ENCODE results near the gene PLTP.
A peak's percentile ranks its signal among the peaks of the same experiment; 100 is the strongest.
"Not testable (repeated sequence)": the region's sequence is repeated elsewhere in the genome, so short reads cannot be mapped to it uniquely, and the experiment has no call there.

PLTP gene

DNA sequence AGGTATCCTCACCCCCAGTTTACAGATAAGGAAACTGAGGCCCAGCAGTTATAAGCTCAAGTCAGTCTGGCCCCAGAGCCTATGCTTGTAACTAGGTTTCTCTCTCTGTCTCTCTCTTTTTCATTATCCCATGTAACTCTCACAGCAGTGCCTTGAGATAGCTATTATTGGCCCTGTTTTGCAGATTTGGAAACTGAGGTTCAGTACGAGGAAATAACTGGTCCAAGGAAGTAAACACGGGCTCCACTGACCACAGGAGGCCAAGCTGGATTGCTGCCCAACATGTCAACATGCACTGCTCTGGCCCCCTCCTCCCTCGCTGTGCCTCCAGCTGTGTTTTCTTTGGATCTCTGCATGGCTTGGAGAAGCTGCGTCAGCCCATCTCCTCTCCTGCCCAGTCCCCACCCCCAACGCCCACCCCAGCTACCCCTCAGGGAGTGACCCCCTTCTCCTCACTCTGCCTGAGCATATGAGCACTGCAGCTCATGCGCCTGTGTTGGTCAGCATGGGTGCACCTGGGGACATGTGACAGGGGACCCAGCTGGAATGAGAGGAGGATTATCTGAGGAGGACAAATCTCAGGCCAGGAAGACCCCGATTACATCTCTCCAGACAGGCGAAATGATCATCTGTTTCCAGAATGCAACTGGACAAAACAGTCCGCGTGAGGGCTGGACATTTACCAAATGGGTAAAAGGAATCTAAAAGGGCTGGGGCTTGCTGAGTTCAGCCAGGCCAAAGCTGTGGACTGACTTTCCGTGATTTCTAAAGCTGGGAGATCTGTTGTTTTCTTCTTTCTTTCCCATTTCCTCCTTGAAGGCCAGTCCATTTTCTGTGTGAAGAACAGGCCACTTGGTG is 7.8 kb upstream of the PLTP start:
- DNase-seq = no peak

GRCh38 chr20:45918779-45919537 is 7.0 kb upstream of the PLTP start:
- no peak for DNase-seq

DNA sequence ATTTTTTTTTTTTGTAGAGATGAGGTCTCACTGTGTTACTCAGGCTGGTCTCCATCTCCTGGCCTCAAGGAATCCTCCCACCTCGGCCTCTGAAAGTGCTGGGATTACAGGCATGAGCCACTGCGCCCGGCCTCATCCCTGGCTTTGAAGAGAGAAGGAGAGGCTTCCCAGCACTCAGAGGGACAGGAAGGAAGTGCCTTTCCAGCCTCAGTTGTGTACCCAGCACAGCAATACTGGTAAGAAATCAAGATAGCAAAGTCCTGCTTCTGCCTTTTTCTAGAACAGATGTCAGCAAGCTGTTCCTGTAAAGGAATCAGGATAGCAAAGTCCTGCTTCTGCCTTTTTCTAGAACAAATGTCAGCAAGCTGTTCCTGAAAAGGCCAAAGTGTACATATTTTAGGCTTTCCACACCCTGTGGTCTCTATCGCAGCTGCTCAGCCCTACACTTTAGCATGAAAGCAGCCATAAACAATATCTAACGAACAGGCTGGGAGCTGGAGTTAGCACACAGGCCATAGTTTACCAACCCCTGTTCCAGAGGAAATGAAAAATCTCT is 6.3 kb upstream of the PLTP start:
- DNase-seq = no peak

GRCh38 chr20:45917790-45918141 is 5.8 kb upstream of the PLTP start:
- no peak for DNase-seq

DNA sequence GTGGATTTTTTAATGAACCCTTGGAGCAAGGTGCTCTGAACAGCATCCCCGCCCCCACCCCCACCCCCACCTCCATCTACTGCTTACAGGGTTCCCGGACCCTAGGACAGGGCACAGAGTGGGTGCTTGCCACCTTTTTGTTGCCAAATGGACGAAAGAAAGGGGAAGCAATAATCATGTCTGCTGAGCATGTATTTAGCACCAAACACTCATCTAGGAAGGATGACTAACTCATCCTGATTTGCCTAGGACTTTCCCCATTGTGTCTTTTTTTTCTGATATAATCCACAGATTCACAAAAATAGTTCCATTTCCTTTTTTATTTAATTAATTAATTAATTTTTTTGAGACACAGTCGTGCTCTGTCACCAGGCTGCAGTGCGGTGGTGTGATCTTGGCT is 1.2 kb upstream of the PLTP start:
- no peak for DNase-seq

- DNase-seq = no peak
Measured at GRCh38 chr20:45912344-45912682, 358 bp upstream of the PLTP start.

DNA sequence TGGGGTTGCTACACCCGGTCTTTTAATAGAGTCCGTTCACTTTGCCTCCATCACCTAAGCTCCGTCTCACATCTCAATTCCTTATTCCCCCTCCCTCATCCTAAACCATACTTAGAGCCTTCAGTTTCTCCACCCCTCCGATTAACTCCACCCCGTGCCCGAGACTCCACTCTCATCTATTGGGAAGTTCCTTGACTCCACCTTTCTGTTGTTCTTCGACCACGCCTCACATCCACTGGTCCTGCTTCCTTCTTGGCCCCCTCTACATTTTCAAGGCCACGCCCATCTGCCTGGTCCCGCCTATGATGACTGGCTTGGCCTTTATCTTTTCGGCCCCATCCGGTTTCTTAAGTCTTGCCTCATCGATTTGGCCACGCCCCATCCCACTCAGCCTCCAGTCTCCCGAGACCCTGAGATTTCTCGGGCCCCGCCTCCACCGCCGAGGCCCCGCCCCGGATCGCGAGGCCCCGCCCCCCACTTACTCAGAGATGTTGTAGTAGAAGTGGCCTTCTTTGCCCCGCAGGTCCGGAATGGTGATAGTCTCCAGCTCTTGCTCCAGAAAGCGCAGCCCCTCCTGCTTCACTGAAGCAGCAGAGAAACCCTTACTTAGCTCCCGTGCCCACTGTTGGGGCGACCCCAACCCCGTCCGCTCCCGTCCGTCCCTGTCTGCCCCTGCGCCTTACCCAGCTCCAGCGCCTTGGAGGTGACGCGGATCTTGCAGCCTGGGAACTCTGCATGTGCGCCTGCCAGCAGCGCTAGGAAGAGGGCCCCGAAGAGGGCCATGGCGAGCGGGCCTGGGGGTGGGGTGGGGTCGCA is 1.1 kb downstream of the PLTP start:
- DNase-seq = peak; percentile 26 to 27

DNA sequence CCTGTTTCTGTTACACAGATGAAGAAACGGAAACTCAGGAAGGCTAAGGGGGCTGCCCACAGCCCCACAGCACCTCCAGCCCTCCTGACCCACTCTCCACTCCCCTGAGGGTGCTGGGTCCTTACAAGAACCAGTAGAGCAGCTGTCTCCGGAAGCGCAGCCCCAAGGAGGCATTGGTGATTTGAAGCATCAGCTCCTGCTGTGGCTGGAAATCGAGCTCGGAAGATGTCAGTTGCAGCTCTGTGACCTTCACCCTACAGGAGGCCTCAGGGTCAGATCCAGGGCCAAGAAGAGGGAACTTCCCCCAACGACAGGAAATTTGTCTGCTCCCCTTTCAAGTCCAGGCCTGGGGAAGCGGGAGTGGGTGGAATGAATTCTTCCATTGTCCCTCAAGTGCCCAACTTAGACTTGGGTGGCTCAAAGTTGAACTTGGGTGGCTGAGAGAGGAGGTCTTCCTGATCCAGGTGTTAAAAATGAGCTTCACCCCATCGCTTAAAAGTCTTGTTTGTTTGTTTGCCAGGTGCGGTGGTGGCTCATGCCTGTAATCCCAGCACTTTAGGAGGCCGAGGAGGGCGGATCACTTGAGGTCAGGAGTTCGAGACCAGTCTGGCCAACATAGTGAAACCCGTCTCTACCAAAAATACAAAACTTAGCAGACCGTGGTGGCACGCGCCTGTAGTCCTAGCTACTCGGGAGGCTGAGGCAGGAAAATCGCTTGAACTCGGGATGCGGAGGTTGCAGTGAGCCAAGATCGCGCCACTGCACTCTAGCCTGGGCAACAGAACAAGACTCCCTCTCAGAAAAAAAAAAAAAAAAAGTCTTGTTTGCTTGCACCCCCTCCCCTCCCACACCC is 1.9 kb downstream of the PLTP start:
- no peak for DNase-seq

DNA sequence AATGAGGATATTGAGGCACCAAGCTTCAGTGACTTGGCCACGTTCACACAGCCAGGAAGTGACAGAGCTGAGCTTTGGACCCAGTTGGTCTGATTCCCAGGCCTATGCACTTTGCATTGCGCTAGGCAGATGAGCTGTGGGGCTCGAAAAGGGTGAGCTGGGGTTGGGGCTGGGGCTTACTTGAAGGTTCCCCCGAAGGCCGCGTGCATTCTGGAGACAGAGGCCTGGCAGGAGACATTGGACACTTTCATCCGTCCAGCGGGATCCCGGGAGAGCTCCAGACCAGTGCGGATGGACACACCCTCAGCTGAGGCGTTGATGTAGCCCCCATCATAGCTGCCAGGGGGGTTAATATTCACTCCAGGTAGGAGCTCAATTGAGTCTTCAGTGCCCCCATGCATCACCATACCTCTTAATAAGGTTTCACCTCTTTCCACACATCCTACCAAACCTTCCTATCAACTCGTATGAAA is 2.6 kb downstream of the PLTP start:
- no peak for DNase-seq

DNA sequence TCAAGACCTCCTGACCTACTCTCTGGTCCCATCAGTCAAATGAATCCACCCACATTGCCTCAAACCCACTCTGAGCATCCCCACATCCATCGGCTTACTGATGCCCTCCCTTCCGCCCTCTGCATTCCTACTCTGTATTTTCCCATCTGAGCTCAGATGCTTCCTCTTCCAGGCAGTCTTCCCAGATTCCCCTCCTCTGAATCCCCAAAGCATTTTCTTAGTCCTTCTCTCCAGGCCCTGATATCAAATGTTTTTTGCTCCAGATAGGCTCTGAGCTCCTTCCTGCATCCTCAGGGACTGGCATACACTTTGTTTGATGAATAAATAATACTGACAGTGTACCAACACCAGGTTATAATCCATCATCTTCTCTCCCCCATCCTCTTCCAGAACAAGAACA is 3.9 kb downstream of the PLTP start:
- no peak for DNase-seq

GRCh38 chr20:45907219-45907948 is 4.6 kb downstream of the PLTP start:
- DNase-seq = no peak

GRCh38 chr20:45905505-45906079 is 6.4 kb downstream of the PLTP start:
- DNase-seq = peak in 1 of 2 experiments; percentile 8

DNA sequence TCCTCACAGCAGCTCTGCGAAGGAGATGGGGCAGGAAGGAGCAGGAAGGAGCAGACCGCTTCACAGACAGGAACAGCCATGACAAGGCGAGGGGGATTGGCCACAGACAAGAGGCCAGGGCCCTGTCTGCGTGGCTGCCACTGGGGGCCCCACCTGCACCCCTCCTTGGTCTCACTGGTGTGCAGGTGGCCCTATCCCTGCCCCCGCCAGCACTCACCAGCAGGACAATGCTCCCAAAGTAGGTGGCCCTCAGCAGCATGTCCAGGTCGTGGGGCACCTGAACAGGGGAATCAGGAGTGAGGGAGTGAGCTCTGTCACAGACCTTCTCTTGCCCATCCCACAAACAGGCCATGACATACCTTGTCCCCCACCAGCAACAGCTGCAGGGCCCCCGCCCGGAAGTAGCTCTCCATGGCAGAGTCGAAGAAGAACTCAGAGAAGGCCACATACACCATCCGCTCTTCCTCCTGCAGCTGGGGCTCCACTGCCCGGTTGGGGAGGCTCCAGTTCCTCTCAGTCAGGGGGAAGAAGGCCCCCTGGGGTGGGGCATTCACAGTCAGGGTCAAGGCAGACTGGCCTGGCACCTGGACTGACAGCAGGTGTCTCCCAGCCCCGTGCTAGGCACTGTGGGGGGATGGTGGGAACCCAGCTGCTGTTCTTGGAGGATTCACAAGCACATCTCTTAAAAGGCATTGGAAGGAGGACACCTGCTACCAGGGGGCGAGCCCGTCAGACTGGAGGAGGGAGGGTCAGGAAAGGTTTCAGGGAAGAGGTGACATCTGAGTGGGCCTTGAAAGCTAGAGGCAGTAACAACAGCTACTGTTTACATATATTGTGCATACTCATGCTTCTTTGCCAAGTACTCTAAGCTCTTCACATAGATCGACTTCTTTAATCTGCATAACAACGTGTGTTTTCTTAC is 7.1 kb downstream of the PLTP start:
- no peak for DNase-seq

- no peak for DNase-seq
Measured at GRCh38 chr20:45902199-45902701, 9.7 kb downstream of the PLTP start.

GRCh38 chr20:45901332-45901731 is 10.6 kb downstream of the PLTP start:
- DNase-seq = not testable (repeated sequence)

- DNase-seq = no peak
Measured at GRCh38 chr20:45899046-45899835, 12.7 kb downstream of the PLTP start.

GRCh38 chr20:45898285-45898684 is 13.7 kb downstream of the PLTP start:
- no peak for DNase-seq

DNA sequence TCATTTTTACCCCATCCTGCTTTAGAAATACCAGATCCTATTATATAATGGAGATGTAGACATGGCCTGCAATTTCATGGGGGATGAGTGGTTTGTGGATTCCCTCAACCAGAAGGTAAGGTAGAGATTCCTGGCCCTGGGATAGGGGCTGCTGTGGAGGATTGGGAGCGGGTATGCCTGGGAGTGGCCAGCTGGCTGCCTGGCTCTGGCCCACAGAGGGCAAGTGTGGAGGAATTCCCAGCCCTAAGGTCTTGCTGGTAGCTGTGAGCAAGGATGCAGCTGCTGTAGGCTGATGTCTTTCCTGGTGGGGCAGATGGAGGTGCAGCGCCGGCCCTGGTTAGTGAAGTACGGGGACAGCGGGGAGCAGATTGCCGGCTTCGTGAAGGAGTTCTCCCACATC is 14.3 kb downstream of the PLTP start:
- DNase-seq = no peak

- no peak for DNase-seq
Measured at GRCh38 chr20:45897289-45897688, 14.7 kb downstream of the PLTP start.

Measured in SW 1271 (cell line).